Naive B cell (primary cell): ENCODE results near the gene STARD5. TPM values are rescaled to one million over a fixed set of nuclear protein-coding genes. Genes with fewer than 3 reads are reported as not detected.

Source experiments
- ATAC-seq, 2 donors: fragments of 150-1000 bp; cut with Tn5 transposase; 2 replicates each; pipeline ENCODE4 v1.10.0; 2021; ENCODE audit warnings: low read depth in 2 of 2, mild to moderate bottlenecking in 2 of 2, moderate library complexity in 2 of 2
- DNase-seq: peaks from one replicate; pipeline ENCODE4 v3.0.0; 2022
- H3K27ac Mint-ChIP-seq, 6 donors: one replicate each; pipeline ENCODE4 v1.8.0; 2020 to 2022; ENCODE audit warnings: mild to moderate bottlenecking in 6 of 6, mixed read lengths in 6 of 6, moderate library complexity in 5 of 6, inconsistent platforms in 2 of 6
- H3K27me3 Mint-ChIP-seq, 3 donors: one replicate each; pipeline ENCODE4 v1.8.0; 2021 to 2022; ENCODE audit warnings: mixed read lengths in 3 of 3, mild to moderate bottlenecking in 1 of 3
- H3K36me3 Mint-ChIP-seq, 2 donors: one replicate each; pipeline ENCODE4 v1.8.0; 2020 to 2022; ENCODE audit warnings: mixed read lengths in 2 of 2, inconsistent platforms in 1 of 2, mild to moderate bottlenecking in 1 of 2
- H3K4me1 Mint-ChIP-seq, 3 donors: one replicate each; pipeline ENCODE4 v1.8.0; 2020 to 2022; ENCODE audit warnings: mixed read lengths in 3 of 3, inconsistent platforms in 1 of 3, mild to moderate bottlenecking in 1 of 3, moderate library complexity in 1 of 3
- H3K4me3 Mint-ChIP-seq, 8 donors: one replicate each; pipeline ENCODE4 v1.8.0; 2020 to 2022; ENCODE audit warnings: mild to moderate bottlenecking in 8 of 8, mixed read lengths in 8 of 8, moderate library complexity in 8 of 8, inconsistent platforms in 2 of 8
- H3K9me3 Mint-ChIP-seq, 7 donors: one replicate each; pipeline ENCODE4 v1.8.0; 2020 to 2022; ENCODE audit warnings: mixed read lengths in 7 of 7, mild to moderate bottlenecking in 5 of 7, inconsistent platforms in 2 of 7, moderate library complexity in 1 of 7
- polyA plus RNA-seq, 6 donors: library from polyadenylated mRNA; unstranded; fragments of 300-500 nt; fragmentation: Illumina TruSeq; gene quantifications; one replicate each; pipeline ENCODE4 v1.2.3, GENCODE V29; 2021; ENCODE audit warnings: low read depth in 6 of 6

The STARD5 gene
- polyA plus RNA-seq, 6 donors from 2014 or later: 5.1 to 9.6 (median 7.3) TPM

GRCh38 chr15:81292523-81293001 lies 31.4 kb downstream of the STARD5 start:
- Mint-ChIP-seq H3K4me1 (peaks cover 75 to 91% (median 91%) of the 10 kb centered on the region in 3 donors), H3K36me3 (peaks cover 10 to 20% of the 10 kb centered on the region in 2 donors), H3K9me3 (peaks cover 0 to 5% (median 0%) of the 10 kb centered on the region in 7 donors), H3K27me3 (no peaks in the 10 kb centered on the region), H3K4me3 (peak overlapping the region; percentile 94 to 100 (median 100)), H3K27ac (peak overlapping the region; percentile 98 to 100 (median 100))
- peak; percentile 59 to 60 for ATAC-seq
- DNase-seq: peak; percentile 93

GRCh38 chr15:81291916-81292522 lies 31.9 kb downstream of the STARD5 start:
- Mint-ChIP-seq H3K27me3 (no peaks in the 10 kb centered on the region), H3K27ac (peak overlapping the region; percentile 98 to 100 (median 100))

GRCh38 chr15:81289910-81290309 lies 34.0 kb downstream of the STARD5 start:
- Mint-ChIP-seq H3K9me3 (peaks cover 0 to 10% (median 0%) of the 10 kb centered on the region in 7 donors), H3K27me3 (no peaks in the 10 kb centered on the region), H3K36me3 (peaks cover 3 to 4% of the 10 kb centered on the region in 2 donors), H3K4me3 (peak overlapping the region in 3 of 8 donors; percentile 10 to 66 (median 44)), H3K4me1 (peaks cover 74 to 96% (median 89%) of the 10 kb centered on the region in 3 donors), H3K27ac (peak overlapping the region; percentile 90 to 100 (median 99))
- DNase-seq (no peak), ATAC-seq (no peak)

More at GRCh38 chr15:81291916-81292522, 31.9 kb downstream of the STARD5 start:
- Mint-ChIP-seq H3K4me3 (peak overlapping the region; percentile 94 to 100 (median 100)), H3K4me1 (peaks cover 74 to 95% (median 89%) of the 10 kb centered on the region in 3 donors), H3K9me3 (peaks cover 0 to 6% (median 0%) of the 10 kb centered on the region in 7 donors), H3K36me3 (peaks cover 5 to 15% of the 10 kb centered on the region in 2 donors)
- ATAC-seq: no peak
- DNase-seq: no peak

- Mint-ChIP-seq H3K4me3 (peak overlapping the region in 7 of 8 donors; percentile 21 to 78 (median 60)), H3K36me3 (peaks cover 0 to 4% of the 10 kb centered on the region in 2 donors), H3K4me1 (peaks cover 69 to 95% (median 84%) of the 10 kb centered on the region in 3 donors), H3K27ac (peak overlapping the region; percentile 99 to 100 (median 99)), H3K27me3 (no peaks in the 10 kb centered on the region), H3K9me3 (peaks cover 0 to 10% (median 0%) of the 10 kb centered on the region in 7 donors)
- DNase-seq (peak; percentile 66), ATAC-seq (peak; percentile 4 to 14)
These were observed 35.3 kb downstream of the STARD5 start for GRCh38 chr15:81288616-81289015.

- no peak for ATAC-seq
- Mint-ChIP-seq H3K9me3 (peaks cover 0 to 10% (median 0%) of the 10 kb centered on the region in 7 donors), H3K27ac (peak overlapping the region; percentile 99 to 100 (median 99)), H3K4me3 (peak overlapping the region in 7 of 8 donors; percentile 17 to 86 (median 75)), H3K4me1 (peaks cover 67 to 92% (median 79%) of the 10 kb centered on the region in 3 donors), H3K36me3 (peaks cover 0 to 4% of the 10 kb centered on the region in 2 donors), H3K27me3 (no peaks in the 10 kb centered on the region)
- no peak for DNase-seq
These were observed 35.9 kb downstream of the STARD5 start for GRCh38 chr15:81288040-81288439.

GRCh38 chr15:81286621-81287121 lies 37.3 kb downstream of the STARD5 start:
- H3K4me3 Mint-ChIP-seq: peak overlapping the region; percentile 63 to 89 (median 84)
- ATAC-seq (peak; percentile 78 to 86), DNase-seq (peak; percentile 77)
- peaks cover 63 to 79% (median 71%) of the 10 kb centered on the region in 3 donors for H3K4me1 Mint-ChIP-seq
- no peaks in the 10 kb centered on the region for H3K27me3 Mint-ChIP-seq
- peaks cover 0 to 10% (median 0%) of the 10 kb centered on the region in 7 donors for H3K9me3 Mint-ChIP-seq
- peak overlapping the region; percentile 99 to 100 (median 99) for H3K27ac Mint-ChIP-seq
- peaks cover 0 to 4% of the 10 kb centered on the region in 2 donors for H3K36me3 Mint-ChIP-seq

GRCh38 chr15:81285461-81285860 lies 38.5 kb downstream of the STARD5 start:
- Mint-ChIP-seq H3K27me3 (no peaks in the 10 kb centered on the region), H3K4me1 (peaks cover 66 to 78% (median 67%) of the 10 kb centered on the region in 3 donors), H3K9me3 (peaks cover 0 to 10% (median 0%) of the 10 kb centered on the region in 7 donors), H3K4me3 (peak overlapping the region; percentile 63 to 89 (median 78)), H3K36me3 (peaks cover 0 to 4% of the 10 kb centered on the region in 2 donors), H3K27ac (peak overlapping the region; percentile 99 to 100 (median 99))
- DNase-seq (peak; percentile 55), ATAC-seq (no peak)

GRCh38 chr15:81284256-81285031 lies 39.5 kb downstream of the STARD5 start:
- DNase-seq (no peak), ATAC-seq (no peak)
- Mint-ChIP-seq H3K4me1 (peaks cover 61 to 68% (median 65%) of the 10 kb centered on the region in 3 donors), H3K36me3 (peaks cover 0 to 4% of the 10 kb centered on the region in 2 donors), H3K9me3 (peaks cover 0 to 10% (median 0%) of the 10 kb centered on the region in 7 donors), H3K27me3 (no peaks in the 10 kb centered on the region), H3K27ac (peak overlapping the region; percentile 33 to 100 (median 99)), H3K4me3 (peak overlapping the region; percentile 30 to 89 (median 76))

- Mint-ChIP-seq H3K9me3 (peaks cover 0 to 6% (median 1%) of the 10 kb centered on the region in 7 donors), H3K4me3 (no peak overlapping the region), H3K36me3 (peaks cover 0 to 4% of the 10 kb centered on the region in 2 donors), H3K4me1 (peaks cover 51 to 54% (median 53%) of the 10 kb centered on the region in 3 donors), H3K27ac (peak overlapping the region in 4 of 6 donors; percentile 15 to 84 (median 64)), H3K27me3 (no peaks in the 10 kb centered on the region)
- ATAC-seq: no peak
- no peak for DNase-seq
These were observed 41.0 kb downstream of the STARD5 start for GRCh38 chr15:81282911-81283310.

- Mint-ChIP-seq H3K36me3 (peaks cover 0 to 4% of the 10 kb centered on the region in 2 donors), H3K27ac (peak overlapping the region in 2 of 6 donors; percentile 60 to 75), H3K4me3 (no peak overlapping the region), H3K4me1 (peaks cover 47 to 51% (median 49%) of the 10 kb centered on the region in 3 donors), H3K9me3 (peaks cover 2 to 10% (median 2%) of the 10 kb centered on the region in 7 donors), H3K27me3 (no peaks in the 10 kb centered on the region)
- DNase-seq (no peak), ATAC-seq (no peak)
These were observed 41.4 kb downstream of the STARD5 start for GRCh38 chr15:81282606-81282895.

GRCh38 chr15:81281766-81282605 lies 42.0 kb downstream of the STARD5 start:
- Mint-ChIP-seq H3K4me1 (peaks cover 45 to 48% (median 46%) of the 10 kb centered on the region in 3 donors), H3K27ac (peak overlapping the region in 3 of 6 donors; percentile 45 to 86 (median 74)), H3K4me3 (no peak overlapping the region)

GRCh38 chr15:81281456-81281735 lies 42.5 kb downstream of the STARD5 start:
- Mint-ChIP-seq H3K27me3 (no peaks in the 10 kb centered on the region), H3K4me3 (peak overlapping the region in 2 of 8 donors; percentile 1 to 57), H3K9me3 (peaks cover 3 to 21% (median 11%) of the 10 kb centered on the region in 7 donors), H3K36me3 (peaks cover 7 to 9% of the 10 kb centered on the region in 2 donors), H3K4me1 (peaks cover 39 to 48% (median 46%) of the 10 kb centered on the region in 3 donors), H3K27ac (peak overlapping the region in 3 of 6 donors; percentile 45 to 86 (median 62))
- DNase-seq: no peak
- no peak for ATAC-seq

More at GRCh38 chr15:81281766-81282605, 42.0 kb downstream of the STARD5 start:
- H3K27me3 Mint-ChIP-seq: no peaks in the 10 kb centered on the region
- ATAC-seq: no peak
- H3K9me3 Mint-ChIP-seq: peaks cover 2 to 16% (median 5%) of the 10 kb centered on the region in 7 donors
- peaks cover 4% of the 10 kb centered on the region in 2 donors for H3K36me3 Mint-ChIP-seq
- no peak for DNase-seq
